Astrocyte of the hippocampus (primary cell): ENCODE data around the gene ZNF468.
"Not testable (repeated sequence)": the region's sequence is repeated elsewhere in the genome, so short reads cannot be mapped to it uniquely, and the experiment has no call there.

Source experiments
- DNase-seq: peaks from one replicate; pipeline ENCODE4 v3.0.0; 2011; ENCODE audit warnings: low read depth, low spot score

The ZNF468 gene

GRCh38 chr19:52825765-52826164, 31.7 kb downstream of the ZNF468 start:
- no peak for DNase-seq

GRCh38 chr19:52823676-52824075, 33.7 kb downstream of the ZNF468 start:
- no peak for DNase-seq

- peak; percentile 61 for DNase-seq
These were observed 36.0 kb downstream of the ZNF468 start, which contains the start of gene ZNF28 for GRCh38 chr19:52821204-52821960. TSS of gene ZNF28 (minus strand) at chr19:52821633. CDS start at chr19:52817958, 3,675 bp downstream.

- peak; percentile 31 for DNase-seq
These were observed 36.8 kb downstream of the ZNF468 start for GRCh38 chr19:52820472-52821203.

- no peak for DNase-seq
These were observed 47.6 kb downstream of the ZNF468 start for GRCh38 chr19:52809801-52810200.

- DNase-seq, result not testable (repeated sequence)
These were observed 57.3 kb downstream of the ZNF468 start for GRCh38 chr19:52799950-52800640.

GRCh38 chr19:52789440-52789839, 68.0 kb downstream of the ZNF468 start:
- DNase-seq, result no peak
